Measurements from ENCODE around the gene ZNF407.
"Not testable (repeated sequence)": the region's sequence is repeated elsewhere in the genome, so short reads cannot be mapped to it uniquely, and the experiment has no call there.

The ZNF407 gene

DNA sequence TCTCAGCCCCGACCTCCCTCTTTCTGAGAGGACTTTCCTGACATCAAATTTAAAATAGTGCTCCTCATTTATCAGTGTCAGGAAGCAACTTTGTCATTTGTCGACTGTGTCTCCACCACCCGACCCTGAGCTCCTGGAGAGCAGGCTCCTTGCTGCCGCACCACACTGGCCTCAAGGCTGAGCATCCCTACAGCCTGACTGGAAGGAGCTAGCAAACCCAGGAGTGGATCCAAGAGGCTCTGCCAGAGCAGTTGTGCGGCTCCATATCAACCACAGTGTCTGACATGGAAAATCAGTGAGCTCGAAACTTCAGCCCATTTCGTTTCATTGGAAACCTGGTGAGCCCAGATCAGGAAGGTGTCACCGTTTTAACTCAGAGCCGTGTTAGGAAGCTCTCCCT, 486.1 kb downstream of the ZNF407 start:
- in situ Hi-C loops (cut with MboI; ENCODE audit: low sequenced_read_pairs) = no loop called here

DNA sequence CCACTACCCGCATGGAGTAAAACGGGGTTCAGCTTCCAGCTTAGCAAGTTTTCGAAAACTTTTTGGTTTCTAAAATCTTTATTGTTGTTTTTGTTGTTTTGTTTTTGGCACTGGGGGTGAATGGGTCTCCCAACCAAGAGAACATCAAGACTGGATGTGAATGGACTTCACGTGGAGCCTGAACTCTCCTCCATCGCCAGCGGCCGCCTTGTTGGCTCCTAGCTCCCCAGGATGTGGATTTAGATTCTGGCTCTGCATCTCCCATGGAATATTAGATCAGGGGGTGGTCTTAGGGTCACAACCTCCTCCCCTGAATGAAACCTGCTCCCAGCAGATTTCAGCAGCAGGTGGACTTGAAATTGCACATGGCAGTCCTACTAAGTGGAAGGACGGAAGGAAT, 488.0 kb downstream of the ZNF407 start:
- in situ Hi-C loops (cut with MboI; ENCODE audit: low sequenced_read_pairs) = not testable (repeated sequence)

DNA sequence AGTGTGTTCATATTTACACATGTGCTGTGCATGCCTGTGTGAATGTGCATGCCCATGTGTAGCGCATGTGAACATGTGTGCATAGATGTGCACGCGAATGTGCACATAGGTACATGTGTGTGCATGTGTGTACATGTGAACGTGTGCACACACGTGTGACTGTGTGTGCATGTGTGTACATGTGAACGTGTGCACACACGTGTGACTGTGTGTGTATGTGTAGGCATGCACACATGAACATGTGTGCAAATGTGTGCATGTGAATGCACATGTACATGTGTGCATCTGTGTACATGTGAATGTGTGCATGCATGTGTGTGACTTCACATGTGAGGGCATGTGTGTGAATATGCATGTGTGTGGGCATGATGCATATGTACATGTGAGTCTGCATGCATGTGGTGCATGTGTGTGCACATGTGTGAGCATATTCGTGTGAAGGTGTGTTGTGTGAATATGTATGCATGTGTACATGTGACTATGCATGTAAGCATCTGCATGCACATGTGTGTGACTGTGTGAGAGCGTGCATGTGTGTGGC, 488.9 kb downstream of the ZNF407 start:
- in situ Hi-C loops (cut with MboI; ENCODE audit: low sequenced_read_pairs) = no loop called here

DNA sequence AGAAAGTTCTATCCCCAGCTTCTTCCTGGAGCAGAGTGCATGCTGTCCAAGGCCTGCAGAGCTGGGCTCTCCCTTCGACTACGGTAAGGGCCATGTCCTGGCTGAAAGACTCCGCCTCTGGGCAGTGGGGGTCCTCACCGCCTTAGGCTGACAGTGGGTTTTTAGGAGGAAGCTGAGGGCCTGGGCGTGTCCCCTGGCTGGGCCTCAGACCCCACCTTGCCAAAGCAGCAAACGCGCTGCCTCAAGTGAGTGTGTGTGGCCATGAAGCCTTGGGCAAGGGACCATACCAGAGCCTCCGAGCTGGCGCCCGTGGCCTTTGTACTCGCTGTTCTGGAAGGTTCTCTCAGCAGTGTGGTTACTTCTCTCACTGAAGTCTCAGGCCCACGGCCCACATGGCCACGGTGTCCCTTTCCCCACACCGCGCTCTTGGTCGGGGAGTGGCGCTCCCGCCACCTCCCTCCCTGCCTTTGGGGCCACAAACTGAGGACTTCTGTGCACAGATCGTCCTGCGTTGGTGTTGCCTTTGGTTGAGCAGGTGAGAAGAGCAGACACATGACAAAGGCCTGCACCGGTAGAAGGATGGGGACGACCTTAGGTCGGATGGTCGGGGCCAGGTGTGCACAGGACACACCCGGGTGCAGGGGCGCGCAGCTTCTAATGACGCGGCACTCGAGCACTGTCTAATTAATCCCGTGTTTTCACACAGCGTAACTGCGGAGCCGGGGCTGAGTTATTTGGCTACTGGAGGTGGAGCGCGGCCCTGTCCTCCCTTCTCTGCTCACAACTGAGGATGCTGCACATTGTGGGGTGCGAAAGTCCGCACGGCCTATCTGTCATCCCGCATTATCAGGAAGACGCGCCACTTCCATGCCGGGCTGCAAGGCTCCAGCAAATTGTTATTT, 489.7 kb downstream of the ZNF407 start:
- in situ Hi-C loops (cut with MboI; ENCODE audit: low sequenced_read_pairs) = no loop called here

DNA sequence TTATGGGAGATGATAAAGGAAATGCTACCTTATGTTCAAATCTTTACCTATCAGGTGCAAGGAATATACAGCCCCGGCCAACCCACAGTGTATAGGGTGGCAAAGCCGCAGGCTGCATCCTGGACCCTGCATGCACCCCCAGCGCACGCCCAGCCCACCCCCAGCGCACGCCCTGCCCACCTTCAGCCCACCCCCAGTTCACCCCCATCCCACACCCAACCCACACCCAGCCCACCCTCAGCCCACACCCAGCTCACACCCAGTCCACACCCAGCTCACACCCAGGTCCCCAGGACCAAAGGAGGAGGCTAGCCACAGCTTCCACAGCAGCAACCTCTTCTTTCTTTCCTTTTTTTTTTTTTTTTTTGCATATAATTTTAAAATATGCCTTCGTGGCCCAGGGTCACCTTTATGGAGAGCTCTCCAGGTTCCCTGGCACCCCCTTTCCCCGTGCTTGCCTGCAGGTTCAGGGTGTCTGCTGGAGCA, 490.4 kb downstream of the ZNF407 start:
- in situ Hi-C loops (cut with MboI; ENCODE audit: low sequenced_read_pairs) = no loop called here

DNA sequence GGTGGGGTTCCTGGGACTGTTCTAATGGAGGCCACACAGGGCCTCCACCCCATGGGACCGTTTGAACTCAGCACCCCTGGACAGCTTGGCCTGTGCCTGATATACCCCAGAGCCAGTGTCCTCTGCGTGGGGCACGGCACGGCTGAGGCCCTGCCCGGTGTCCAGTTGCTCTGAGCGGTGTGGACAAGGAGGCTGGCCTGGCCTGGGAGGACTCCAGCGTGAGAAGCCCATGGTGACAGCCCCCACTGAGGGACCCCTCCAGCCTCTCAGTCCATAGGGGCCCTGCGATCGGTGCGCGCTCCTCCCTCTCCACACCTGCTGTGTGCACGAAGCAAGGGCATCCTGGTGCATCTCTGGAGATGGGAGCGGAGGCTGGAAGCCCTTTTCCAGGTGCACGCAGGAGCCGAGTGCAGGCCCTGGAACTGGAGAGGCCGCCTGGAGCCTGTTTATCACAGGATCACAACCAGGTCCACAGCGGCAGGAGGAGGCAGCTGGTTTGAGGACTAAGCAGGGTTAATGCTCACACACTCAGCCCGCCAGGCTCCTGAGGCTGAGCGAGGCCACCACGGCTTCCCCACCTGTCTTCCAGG, 491.0 kb downstream of the ZNF407 start:
- in situ Hi-C loops (cut with MboI; ENCODE audit: low sequenced_read_pairs) = no loop called here

DNA sequence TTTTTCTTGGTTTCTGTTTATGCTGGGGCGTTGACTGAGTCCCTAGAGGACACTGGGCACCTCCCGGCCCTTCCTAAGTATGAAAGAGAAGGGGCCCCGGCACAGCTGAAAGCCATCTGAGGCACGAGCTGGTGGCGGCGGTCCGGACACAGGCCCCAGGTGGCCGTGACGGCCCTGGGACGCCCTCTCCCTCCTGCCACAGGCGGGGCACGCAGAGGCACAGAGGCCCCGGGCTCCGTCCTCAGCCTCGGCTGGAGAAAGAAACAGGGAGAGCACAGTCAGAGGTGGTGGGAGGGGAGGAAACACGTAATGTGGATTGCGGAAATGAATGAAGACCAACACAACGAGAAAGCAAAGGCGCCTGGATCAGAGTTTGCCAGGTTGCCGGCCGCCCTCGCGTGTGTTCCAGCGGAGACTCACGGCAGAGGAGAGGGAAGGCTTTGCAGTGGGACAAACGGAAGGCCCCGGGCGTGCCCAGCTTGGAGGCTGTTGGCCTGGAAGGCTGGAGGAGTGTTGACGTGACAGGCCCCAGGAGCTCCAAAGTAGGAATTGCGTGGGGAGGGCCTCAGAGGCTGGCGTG, 492.2 kb downstream of the ZNF407 start:
- in situ Hi-C loops (cut with MboI; ENCODE audit: low sequenced_read_pairs) = no loop called here

DNA sequence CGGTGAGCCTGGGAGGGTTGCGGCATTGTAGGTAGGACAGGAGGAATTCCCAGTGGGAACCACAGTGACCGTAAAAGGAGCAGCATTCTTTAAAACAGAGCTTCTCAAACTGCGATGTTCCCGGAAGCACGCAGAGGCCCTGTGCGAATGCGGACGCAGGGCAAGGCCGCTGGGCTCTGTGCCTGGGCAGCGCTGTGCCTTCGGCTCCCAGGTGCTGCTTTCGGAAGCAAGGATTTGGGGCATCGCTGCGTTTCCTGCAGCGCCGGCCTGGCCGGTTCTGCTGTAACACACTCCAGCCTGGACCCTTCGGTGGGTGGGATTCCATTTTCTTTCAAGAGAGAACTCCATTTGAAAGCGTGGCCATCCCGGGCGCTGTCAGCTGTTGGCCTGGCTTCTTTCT, 492.7 kb downstream of the ZNF407 start:
- in situ Hi-C loops (cut with MboI; ENCODE audit: low sequenced_read_pairs) = no loop called here

DNA sequence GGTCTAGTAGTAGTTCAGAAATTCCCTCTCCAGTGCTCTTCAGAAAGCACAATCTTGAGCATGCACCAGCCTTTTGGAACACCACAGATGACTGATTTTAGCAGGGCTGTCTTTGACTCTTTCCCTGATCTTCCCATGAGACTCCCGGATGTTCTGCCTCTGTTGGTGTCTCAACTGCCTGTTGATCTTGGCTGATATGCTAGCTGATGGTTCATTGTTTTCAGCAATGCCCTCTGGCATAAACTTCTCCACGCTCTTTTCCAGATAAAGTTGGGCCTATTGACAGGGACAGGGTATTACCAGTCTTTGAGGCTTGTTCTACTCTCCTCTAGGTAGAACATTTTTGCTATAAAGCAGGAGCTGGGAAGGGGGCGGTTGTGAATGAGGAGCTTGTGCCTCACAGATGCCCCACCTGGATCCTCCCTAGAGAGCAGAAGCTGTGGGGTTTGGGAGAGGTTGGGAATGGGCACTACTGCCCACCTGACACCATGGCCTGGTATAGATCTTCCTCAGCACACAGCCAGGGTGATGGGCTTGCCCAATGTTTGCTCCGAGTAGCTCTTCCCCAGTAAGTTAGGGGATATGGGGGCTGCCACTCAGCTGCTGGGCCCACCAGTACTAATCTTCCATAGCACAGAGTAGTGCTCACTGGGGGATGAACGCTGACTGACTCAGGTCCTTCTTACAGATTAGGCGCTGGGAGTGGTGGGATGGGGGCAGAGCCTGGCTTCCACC, 500.0 kb downstream of the ZNF407 start:
- in situ Hi-C loops (cut with MboI; ENCODE audit: low sequenced_read_pairs) = no loop called here

DNA sequence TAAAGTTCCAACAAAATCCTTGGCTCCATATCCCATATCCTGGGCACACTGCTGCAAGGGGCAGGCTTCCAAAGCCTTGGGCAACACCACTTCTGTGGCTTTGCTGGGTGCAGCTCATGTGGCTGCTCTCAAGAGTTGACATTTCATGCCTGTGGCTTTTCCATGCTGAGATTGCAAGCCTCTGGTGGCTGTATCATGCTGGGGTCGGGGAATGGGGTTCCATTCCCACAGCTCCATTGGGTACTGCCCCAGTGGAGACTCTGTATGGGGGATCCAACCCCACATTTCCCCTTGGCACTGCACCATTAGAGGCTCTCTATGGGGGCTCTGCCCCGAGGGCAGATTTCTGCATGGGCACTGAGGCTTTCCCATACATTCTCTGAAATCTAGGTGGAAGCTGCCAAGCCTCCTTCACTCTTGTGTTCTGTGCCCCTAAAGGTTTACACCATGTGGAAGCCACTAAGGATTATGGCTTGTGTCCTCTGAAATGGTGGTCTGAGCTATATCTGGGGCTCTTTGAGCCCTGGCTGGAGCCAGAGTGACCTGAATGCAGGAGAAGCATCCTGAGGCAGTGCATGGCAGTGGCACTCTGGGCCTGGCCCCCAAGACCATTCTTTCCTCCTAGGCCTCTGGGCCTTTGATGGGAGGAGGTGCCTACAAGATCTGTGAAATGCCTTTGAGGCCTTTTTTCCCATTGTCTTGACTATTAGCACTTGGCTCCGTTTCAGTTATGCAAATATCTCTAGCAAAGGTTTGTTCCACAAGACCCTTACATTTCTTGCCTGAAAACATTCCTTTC, 503.4 kb downstream of the ZNF407 start:
- in situ Hi-C loops (cut with MboI; ENCODE audit: low sequenced_read_pairs) = no loop called here

DNA sequence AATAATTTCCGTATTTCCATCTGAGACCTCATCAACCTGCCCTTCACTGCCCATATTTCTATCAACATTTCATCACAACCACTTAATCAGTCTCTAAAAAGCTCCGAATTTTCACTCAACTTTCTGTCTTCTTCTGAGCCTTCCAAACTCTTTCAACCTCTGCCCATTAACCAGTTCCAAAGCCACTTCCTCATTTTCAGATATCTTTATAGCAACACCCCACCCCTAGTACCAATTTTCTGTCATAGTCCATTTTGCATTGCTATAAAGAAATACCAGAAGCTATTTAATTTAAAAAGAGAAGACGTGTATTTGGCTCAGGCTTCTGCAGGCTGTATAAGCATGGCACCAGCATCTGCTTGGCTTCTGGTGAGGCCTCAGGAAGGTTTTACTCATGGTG, 504.2 kb downstream of the ZNF407 start:
- in situ Hi-C loops (cut with MboI; ENCODE audit: low sequenced_read_pairs) = no loop called here

DNA sequence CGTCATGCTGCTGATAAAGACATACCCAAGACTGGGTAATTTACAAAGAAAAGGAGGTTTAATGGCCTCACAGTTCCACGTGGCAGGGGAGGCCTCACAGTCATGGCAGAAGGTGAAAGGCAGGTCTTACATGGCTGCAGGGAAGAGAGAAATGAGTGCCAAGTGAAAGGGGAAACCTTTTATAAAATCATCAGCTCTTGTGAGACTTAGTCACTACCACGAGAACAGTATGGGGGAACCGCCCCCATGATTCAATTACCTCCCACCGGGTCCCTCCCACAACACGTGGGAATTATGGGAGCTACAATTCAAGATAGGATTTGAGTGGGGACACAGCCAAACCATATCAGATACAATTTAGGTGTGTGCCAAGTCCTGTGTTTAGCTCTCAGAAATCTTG, 506.4 kb downstream of the ZNF407 start:
- in situ Hi-C loops (cut with MboI; ENCODE audit: low sequenced_read_pairs) = not testable (repeated sequence)

DNA sequence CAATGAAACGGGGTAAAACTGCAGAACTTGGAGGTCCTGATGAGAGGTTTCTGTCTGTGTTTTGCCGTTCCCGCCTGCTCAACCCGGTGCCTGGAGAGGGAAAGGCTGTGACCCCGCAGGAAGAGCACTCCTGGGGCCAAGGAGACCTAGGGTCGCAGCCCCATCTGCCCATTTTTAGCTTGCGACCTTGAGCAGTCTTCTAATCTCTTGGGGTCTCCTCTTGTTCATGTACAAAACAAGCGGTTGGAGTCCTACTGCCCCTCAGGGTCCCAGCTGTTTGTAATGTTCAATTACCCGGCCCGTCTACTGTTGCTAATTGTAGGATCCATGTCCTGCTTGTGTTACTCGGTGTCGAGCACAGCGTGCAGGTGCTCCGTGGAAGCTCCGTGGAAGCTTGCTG, 506.8 kb downstream of the ZNF407 start:
- in situ Hi-C loops (cut with MboI; ENCODE audit: low sequenced_read_pairs) = no loop called here

DNA sequence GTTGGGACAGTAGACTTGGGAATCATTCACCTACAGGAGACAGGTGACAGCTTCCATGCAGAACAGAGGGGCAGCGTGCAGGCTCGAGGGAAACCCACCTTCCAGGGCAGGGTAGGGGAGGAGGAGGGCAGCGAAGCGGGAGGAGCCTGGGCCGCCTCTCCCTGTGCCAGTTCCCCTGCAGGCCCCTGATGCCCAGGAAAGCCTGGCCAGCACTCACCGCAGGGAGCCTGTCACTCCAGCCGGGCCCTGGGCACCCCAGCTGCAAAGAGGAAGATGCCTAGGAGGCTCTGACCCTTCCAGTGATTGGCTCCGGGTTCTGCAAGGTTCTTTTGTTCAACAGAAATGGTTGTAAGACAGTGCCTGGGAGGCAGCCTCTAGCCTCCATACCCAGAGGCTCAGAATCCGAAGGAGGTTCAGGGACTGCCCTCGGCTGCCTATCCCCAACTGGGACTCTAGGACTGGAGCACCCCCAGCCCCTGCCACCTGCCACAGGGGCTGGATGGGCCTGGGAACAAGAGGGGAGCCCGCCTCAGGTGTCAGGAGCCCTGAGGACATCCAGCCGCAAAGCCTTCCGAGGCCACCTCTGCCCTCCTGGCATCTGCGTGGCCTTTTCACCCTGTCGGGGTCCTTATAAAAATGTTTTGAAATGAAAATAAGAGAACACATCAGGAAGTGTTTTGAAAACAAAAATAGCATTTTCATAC, 508.0 kb downstream of the ZNF407 start:
- in situ Hi-C loops (cut with MboI; ENCODE audit: low sequenced_read_pairs) = no loop called here

DNA sequence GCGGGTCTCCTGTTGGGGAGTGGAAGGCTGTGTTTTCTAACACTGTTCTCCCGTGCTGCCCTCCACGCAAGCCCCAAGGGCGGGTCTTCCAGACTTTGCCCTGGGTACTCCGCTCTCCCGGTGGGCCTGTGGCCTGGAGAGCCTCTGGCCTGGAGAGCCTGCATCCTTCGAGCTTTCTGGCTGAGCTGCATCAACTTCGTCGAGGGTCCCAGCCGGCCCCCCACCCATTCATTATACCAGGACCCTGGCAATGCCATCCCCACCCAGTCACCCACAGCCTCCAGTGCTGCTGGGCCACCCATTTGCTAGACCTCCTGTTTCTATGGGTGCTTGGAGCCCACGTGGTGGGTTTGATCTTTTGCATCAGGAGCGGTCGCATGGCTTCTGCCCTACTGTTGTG, 509.1 kb downstream of the ZNF407 start:
- in situ Hi-C loops (cut with MboI; ENCODE audit: low sequenced_read_pairs) = no loop called here

DNA sequence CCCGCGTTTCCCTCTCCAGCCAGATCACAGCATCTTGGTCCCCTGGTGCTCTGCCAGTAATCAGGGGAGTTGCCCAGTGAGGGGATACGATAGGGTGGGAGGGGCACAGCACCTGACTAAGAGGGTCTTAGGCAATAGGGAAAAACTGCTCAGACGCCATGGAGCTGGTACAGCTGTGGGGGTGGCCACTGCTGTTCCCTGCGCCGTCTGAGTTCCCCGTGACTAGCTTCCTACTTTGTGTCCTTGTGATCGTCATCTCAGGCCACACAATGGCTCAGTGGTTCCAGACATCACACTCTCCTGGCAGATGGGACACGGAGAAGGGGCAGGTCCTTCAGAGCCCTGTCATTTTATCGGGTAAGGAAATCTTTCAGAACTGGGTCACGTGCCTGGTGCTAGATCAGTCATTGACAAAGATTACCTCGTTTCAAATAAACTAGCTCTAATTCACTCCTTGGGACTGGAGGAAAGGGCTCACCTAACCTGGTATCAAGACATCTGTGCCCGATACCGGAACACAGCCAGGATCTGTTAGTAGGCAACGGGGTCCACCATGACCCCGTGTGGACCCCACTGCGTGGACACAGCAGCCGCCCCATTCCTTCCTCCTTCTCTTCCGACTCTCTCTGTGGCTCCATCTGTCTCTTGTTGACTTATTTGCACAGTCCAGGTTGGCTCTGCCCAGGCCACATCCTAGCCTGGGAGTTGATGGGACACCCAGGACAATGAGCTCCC, 509.7 kb downstream of the ZNF407 start:
- in situ Hi-C loops (cut with MboI; ENCODE audit: low sequenced_read_pairs) = no loop called here

DNA sequence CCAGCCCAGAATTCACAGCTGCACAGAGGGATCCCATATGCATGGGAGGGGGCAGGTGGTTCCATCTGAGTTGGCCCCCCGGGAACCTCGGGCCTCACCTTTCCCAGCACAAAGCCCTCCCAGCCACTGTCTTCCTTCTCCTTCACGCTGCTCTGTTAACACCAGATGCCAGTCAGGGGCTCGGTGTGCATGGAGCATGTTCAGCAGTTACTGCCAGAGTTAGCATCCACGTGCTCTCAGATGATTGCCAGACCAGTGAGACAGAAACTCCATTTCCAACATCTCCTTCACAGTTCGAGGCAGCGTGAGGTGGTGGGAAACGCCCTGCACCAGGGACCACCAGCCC, 510.2 kb downstream of the ZNF407 start:
- in situ Hi-C loops (cut with MboI; ENCODE audit: low sequenced_read_pairs) = no loop called here

DNA sequence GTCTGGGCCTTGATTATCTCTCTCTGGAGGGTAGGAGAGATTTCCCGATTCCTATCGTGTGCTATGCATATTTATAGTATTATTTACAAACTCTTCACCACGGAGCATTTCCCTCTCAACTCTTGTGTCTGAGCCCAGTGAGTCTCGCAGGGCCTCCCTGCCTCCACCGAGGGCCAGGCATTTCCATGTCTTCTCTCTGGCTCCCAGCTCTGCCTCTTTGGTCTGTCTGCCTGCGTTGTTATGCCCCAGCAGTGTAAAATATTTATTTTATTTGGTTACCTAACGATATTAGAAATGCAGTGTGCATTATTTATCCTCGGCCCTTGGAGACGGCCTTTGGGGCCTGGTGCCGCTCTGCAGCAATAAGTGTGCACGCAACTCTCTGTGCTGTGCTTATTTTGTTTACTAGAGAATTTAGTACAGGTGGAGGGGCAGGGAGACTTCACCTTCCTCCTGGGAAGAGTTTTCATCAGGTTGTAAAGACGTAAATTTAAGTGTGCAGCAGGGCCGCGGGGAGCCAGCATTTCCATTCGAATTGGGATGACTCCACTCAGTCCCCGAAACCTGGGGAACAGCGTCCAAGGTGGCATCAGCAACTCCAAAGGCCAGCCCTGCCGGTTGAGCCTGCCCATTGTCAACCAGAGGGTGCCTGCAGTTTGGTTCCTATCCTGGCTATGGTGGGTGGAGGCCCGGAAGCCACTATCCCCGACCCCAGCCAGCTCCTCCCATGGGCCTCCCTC, 511.1 kb downstream of the ZNF407 start:
- in situ Hi-C loops (cut with MboI; ENCODE audit: low sequenced_read_pairs) = no loop called here

Measured in hTERT RPE-1 (cell line).